Upper lobe of right lung (tissue), 1 donor: ENCODE data around the gene AP1B1. TPM values are rescaled to one million over a fixed set of nuclear protein-coding genes. Genes with fewer than 3 reads are reported as not detected.
A peak's percentile ranks its signal among the peaks of the same experiment; 100 is the strongest.

Experiments used
- ATAC-seq: fragments of 200-7000 bp; cut with Tn5 transposase; one replicate; pipeline ENCODE4 v1.9.1; 2020; ENCODE audit warnings: mild to moderate bottlenecking, moderate library complexity
- DNase-seq: peaks from one replicate; pipeline ENCODE4 v3.0.0-alpha.2; 2020
- H3K27ac ChIP-seq: fragments of 200-600 bp; one replicate; pipeline ENCODE4 v1.8.0; 2022
- H3K27me3 ChIP-seq: fragments of 200-600 bp; one replicate; pipeline ENCODE4 v1.8.0; 2022; ENCODE audit warnings: mild to moderate bottlenecking
- H3K36me3 ChIP-seq: fragments of 200-600 bp; one replicate; pipeline ENCODE4 v1.8.0; 2022
- H3K4me1 ChIP-seq: fragments of 200-600 bp; one replicate; pipeline ENCODE4 v1.8.0; 2022
- H3K4me3 ChIP-seq: fragments of 200-600 bp; one replicate; pipeline ENCODE4 v1.8.0; 2022; ENCODE audit warnings: mild to moderate bottlenecking
- H3K9me3 ChIP-seq: fragments of 200-600 bp; one replicate; pipeline ENCODE4 v1.8.0; 2022
- CTCF ChIP-seq: fragments of 200-600 bp; IDR thresholded peaks from one replicate; pipeline ENCODE4 v1.8.0; 2022; ENCODE audit warnings: antibody characterized with exemption
- intact Hi-C: fragments of 100-400 bp; cut with DNase I; formaldehyde crosslinking; loops from one replicate; pipeline ENCODE4 v1.11.0; 2022
- total RNA-seq: library from RNA; stranded (reverse); fragmentation: NEBNext Ultra II Directional; extraction: Animal tissue kit (Norgen Biotek cat#: 25700); gene quantifications from one replicate; pipeline ENCODE4 v1.2.1, GENCODE V29; 2021
- donor health status: DM: no; HTN: yes; CAD: no; lungs with severe emphysema.

Gene AP1B1
- total RNA-seq, 1 donor from 2014 or later, result 62.4 TPM

DNA sequence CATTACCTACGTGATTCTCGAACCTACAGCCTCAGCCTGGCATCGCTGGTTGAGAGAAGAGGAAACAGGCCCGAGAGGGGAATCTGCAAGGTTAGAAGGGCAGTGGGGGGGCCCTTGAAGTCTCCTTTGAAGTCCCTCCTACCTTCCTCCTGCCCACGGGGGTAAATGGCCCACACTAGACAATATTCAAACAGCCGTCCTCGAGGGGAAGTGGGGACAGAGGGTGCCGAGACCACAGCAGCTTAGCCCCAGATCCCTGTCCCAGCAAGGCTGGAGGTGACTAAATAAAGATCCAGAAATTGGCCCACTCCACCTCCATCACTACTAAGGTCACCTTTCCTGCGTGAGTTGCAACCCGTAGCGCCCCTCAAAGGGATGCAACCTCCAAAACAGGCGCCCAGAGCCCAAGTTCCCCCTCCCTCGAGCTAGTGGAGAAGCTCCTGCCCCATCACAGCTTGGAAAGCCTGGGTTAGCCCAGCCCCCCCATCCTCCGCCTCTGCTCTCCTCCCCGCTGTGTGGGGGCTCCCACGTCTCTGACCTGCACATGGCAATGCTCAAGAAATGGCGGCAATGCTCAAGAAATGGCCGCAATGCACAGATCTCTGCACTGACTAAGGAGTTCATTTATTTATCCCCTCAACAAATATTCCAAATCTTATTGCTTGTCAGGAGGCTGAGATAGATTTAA, 72.1 kb downstream of the AP1B1 start:
- ATAC-seq (no peak), DNase-seq (no peak)
- Histone ChIP-seq H3K27ac (no peak overlapping the region), H3K36me3 (no peaks in the 10 kb centered on the region), H3K4me3 (no peak overlapping the region), H3K9me3 (no peaks in the 10 kb centered on the region), H3K27me3 (peaks cover 29% of the 10 kb centered on the region), H3K4me1 (peaks cover 29% of the 10 kb centered on the region)
- intact Hi-C loops, result no loop called here
- TF ChIP-seq CTCF, result no peak

DNA sequence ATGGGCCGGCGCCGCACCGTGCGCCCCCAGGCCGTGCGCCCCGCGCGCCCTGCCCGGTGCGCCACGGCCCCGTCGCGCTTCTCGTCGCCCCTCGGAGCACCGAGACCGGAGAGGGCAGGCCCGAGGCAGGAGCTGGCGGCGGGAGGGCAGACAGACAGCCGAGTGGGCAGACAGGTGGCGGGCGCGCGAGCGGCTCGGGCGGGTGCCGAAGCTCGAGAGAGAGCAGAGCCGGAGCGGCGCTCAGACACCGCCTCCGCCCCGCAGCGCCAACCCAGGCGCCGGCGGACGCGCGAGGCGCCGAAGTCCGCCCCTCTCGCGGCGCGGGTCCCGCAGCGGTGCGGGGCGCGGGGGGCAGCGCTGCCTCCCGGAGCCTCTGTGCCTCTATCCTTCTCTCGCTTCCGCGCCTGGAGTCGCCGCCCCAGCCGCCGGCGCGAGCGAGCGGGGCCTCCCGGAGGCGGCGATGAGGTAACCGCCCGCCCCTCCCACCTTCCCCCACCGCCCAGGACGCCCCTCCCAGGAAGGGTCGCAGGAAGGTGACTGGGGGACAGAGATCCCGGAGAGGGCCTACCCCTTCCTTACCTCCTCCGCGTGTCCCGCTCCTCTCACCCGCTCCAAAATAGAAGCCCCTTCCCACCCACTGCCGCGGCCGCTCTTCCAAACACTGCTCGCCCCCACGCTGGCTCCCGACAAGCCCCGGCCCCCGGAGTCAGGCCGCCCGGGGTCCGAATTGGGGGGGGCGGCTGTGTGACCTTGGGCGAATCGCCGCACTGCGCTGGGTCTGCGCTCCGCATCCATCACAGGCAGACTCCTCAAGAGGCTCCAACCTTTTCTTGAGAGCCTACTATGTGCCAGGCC, 72.9 kb downstream of the AP1B1 start, which contains the start of gene RASL10A:
Gene RASL10A (minus strand): TSS at position 412 of the 855 bp plus-strand sequence. CDS start 451 bp downstream, outside the sequence.
- TF ChIP-seq CTCF, result no peak
- intact Hi-C loops, result no loop called here
- H3K4me1 ChIP-seq, result peaks cover 37% of the 10 kb centered on the region
- H3K4me3 ChIP-seq, result peak within 1 kb of the TSS; percentile 21
- peaks cover 29% of the 10 kb centered on the region for H3K27me3 ChIP-seq
- DNase-seq, result peak; percentile 37
- H3K27ac ChIP-seq, result no peak within 1 kb of the TSS
- H3K36me3 ChIP-seq, result no peaks in the 10 kb centered on the region
- no peaks in the 10 kb centered on the region for H3K9me3 ChIP-seq
- ATAC-seq, result no peak

GRCh38 chr22:29314537-29315285, 73.7 kb downstream of the AP1B1 start:
- intact Hi-C loops, result no loop called here
- Histone ChIP-seq H3K4me1 (peaks cover 42% of the 10 kb centered on the region), H3K9me3 (no peaks in the 10 kb centered on the region), H3K27ac (no peak overlapping the region), H3K27me3 (peaks cover 29% of the 10 kb centered on the region), H3K36me3 (no peaks in the 10 kb centered on the region), H3K4me3 (peak overlapping the region; percentile 21)
- no peak for TF ChIP-seq CTCF
- no peak for ATAC-seq
- peak; percentile 65 for DNase-seq

DNA sequence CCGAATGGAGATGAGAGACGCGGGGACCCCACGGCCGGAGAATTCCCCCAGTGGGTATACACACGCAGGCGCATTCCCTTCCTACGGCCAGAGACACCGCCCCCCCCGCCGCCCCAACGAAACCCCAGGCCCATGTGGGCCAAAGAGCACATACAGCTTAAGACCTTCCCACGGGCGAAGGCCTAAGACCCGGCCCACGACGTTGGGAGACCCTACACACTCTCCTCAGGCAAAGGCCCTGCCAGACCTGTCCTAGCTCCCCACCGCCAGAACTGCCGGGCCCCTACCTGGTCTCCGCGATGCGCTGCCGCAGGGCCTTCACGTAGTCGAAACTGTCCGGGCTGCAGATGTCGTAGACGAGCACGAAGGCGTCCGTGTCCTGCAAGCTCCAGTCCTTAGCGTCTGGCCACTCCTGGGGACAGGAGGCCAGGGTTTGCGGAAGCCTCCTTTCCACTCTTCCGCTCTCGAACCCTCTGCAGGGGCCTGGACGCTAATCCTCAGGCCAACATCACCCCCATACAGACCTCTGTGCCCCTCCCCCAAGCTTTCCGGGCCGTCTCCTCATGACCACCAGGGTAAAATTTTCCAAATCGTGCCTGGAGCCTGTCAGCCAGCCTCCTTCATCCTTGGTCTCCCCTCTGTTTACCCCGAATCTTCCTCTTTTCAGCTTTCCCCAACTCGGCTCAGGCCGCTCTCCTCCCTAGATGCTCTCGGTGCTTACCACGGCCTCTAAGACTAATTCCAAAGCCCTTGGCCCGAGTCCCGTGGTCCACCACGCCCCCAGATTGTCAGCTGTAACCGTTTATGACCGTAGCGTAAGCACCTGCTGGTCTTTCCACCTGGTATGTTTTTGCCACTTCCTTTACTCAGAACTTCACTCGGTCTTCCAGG, 74.5 kb downstream of the AP1B1 start:
- Histone ChIP-seq H3K9me3 (no peaks in the 10 kb centered on the region), H3K36me3 (no peaks in the 10 kb centered on the region), H3K4me3 (no peak overlapping the region), H3K4me1 (peaks cover 51% of the 10 kb centered on the region), H3K27ac (no peak overlapping the region), H3K27me3 (peaks cover 29% of the 10 kb centered on the region)
- no peak for ATAC-seq
- DNase-seq, result peak; percentile 57
- TF ChIP-seq CTCF, result no peak
- intact Hi-C loops, result no loop called here

GRCh38 chr22:29313126-29313575, 75.2 kb downstream of the AP1B1 start:
- intact Hi-C loops, result no loop called here
- Histone ChIP-seq H3K9me3 (no peaks in the 10 kb centered on the region), H3K36me3 (no peaks in the 10 kb centered on the region), H3K27ac (no peak overlapping the region), H3K4me1 (peaks cover 57% of the 10 kb centered on the region), H3K27me3 (peaks cover 29% of the 10 kb centered on the region), H3K4me3 (no peak overlapping the region)
- TF ChIP-seq CTCF, result peak; percentile 62
- peak; percentile 67 for DNase-seq
- ATAC-seq, result peak; percentile 43
